GM12878 (cell line): ENCODE results near the gene CHD1L. TPM values are rescaled to one million over a fixed set of nuclear protein-coding genes. Genes with fewer than 3 reads are reported as not detected.

Source experiments
- ASH2L ChIP-seq: fragments of 300-600, 200-600 bp; sonication (generic); IDR thresholded peaks from 2 replicates; pipeline ENCODE4 v1.6.1; 2017; ENCODE audit warnings: low read depth, mild to moderate bottlenecking, borderline replicate concordance
- BRCA1 ChIP-seq: IDR thresholded peaks from 2 replicates; pipeline ENCODE4 v1.6.1; 2011; ENCODE audit warnings: low read depth, low read length, improper control_type of control experiment
- KAT2A ChIP-seq: conservative IDR thresholded peaks from 2 replicates; pipeline ENCODE4 v1.6.1; 2011; ENCODE audit warnings: low read depth, low read length; ENCODE audit not compliant: control insufficient read depth
- MEF2A ChIP-seq: IDR thresholded peaks from 2 replicates; pipeline ENCODE4 v1.6.1; 2011; ENCODE audit warnings: low read depth, mild to moderate bottlenecking, low read length, moderate library complexity; ENCODE audit not compliant: insufficient read depth
- MEF2B ChIP-seq: fragments of 450-650 bp; IDR thresholded peaks from 2 replicates; pipeline ENCODE4 v1.6.1; 2018; ENCODE audit warnings: mild to moderate bottlenecking, moderate library complexity; ENCODE audit not compliant: partially characterized antibody, poor library complexity, severe bottlenecking
- SMAD5 ChIP-seq: IDR thresholded peaks from 2 replicates; pipeline ENCODE4 v1.6.1; 2016; ENCODE audit warnings: antibody characterized with exemption, low read depth
- ZBED1 ChIP-seq: IDR thresholded peaks from 2 replicates; pipeline ENCODE4 v1.6.1; 2016; ENCODE audit warnings: borderline replicate concordance
- polyA plus RNA-seq, 11 experiments: library from polyadenylated mRNA; depleted of rRNA in 4 of 11; unstranded in 6 of 11; stranded (reverse) in 5 of 11; fragments of >200 nt; fragmentation: Nextera tagmentation in 4 of 11; fragmentation: Illumina TruSeq in 1 of 11; extraction: Ambion mirVana in 4 of 11; extraction: Trizol in 1 of 11; gene quantifications; 1 replicate in 1 of 11; 2 replicates in 10 of 11; pipeline versions ENCODE4 v1.2.1 to v1.2.3, GENCODE V29; 2011 to 2016; ENCODE audit warnings: inconsistent platforms in 2 of 11, missing spikeins in 2 of 11, low read depth in 1 of 11
- total RNA-seq, 4 experiments: library from RNA; depleted of rRNA in 3 of 4; stranded (reverse); fragments of >200 nt in 3 of 4; fragmentation: Illumina TruSeq in 1 of 4; extraction: Trizol in 1 of 4; gene quantifications; 2 replicates each; pipeline versions ENCODE4 v1.2.1 to v1.2.3, GENCODE V29; 2013 to 2021
- TF ChIP-seq, protein P1 (sequence below): fragments of 450-650 bp; IDR thresholded peaks from 2 replicates; pipeline ENCODE4 v1.6.1; 2017; ENCODE audit warnings: mild to moderate bottlenecking, low read depth, inconsistent platforms; ENCODE audit not compliant: poor library complexity, severe bottlenecking
- TF ChIP-seq, protein P2 (sequence below): fragments of 450-650 bp; IDR thresholded peaks from 2 replicates; pipeline ENCODE4 v1.6.1; 2017; ENCODE audit warnings: mild to moderate bottlenecking, moderate library complexity
- TF ChIP-seq, protein P3 (sequence below): IDR thresholded peaks from 2 replicates; pipeline ENCODE4 v1.6.1; 2011; ENCODE audit warnings: borderline replicate concordance, low read depth, mild to moderate bottlenecking, moderate library complexity, low read length; ENCODE audit not compliant: insufficient read depth, poor library complexity, severe bottlenecking
- TF ChIP-seq, protein P4 (sequence below): fragments of 450-650 bp; formaldehyde crosslinking; IDR thresholded peaks from 2 replicates; pipeline ENCODE4 v1.4.0; 2022; ENCODE audit warnings: mild to moderate bottlenecking, moderate library complexity
- TF ChIP-seq, protein P5 (sequence below): fragments of 450-650 bp; IDR thresholded peaks from 2 replicates; pipeline ENCODE4 v1.6.1; 2017; ENCODE audit warnings: low read depth, mild to moderate bottlenecking, moderate library complexity
- TF ChIP-seq, protein P6 (sequence below): IDR thresholded peaks from 2 replicates; pipeline ENCODE4 v1.6.1; 2012; ENCODE audit warnings: low read length, inconsistent platforms

The CHD1L gene
- total and polyA plus RNA-seq, 10 of the 15 experiments (the other 5 are each of a cell fraction or from before 2014, with no cell fraction given), result 21.2 to 54.2 (median 44.5) TPM

DNA sequence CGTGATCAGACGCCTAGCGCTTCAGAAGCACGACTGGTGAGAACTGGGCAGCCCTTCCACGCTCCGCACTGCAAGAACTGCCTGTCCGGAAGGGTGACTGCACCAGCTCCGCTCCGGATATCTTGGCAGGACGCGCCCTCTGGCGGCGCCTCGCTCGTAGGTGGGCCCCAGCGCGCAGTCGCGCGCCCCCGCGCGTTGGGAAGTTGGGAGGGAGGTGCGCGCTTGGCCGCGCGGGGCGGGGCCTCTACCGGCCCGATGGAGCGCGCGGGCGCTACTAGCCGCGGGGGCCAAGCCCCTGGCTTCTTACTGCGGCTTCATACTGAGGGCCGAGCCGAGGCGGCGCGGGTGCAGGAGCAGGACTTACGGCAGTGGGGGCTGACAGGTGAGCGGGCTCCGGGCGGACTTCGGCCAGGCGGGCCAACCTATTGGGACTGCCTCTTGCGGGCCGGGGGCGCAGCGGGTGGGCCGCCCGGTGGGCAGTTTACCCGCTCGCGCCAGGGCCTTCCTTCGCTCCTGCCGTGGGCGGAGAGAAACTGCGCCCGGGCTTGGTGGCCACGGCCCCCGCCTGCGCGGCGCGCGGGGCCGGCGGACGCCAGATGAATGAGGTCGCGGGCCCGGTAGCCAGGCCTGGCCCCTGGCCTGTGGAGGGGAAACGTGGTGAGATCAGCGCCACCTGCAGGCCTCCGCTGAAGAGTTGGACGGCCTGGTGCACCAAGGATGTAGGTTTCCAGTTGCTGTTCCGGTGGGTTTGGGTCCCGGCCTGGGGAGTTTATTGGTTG, at the start of gene CHD1L (continued):
- TF ChIP-seq, protein P1, sequence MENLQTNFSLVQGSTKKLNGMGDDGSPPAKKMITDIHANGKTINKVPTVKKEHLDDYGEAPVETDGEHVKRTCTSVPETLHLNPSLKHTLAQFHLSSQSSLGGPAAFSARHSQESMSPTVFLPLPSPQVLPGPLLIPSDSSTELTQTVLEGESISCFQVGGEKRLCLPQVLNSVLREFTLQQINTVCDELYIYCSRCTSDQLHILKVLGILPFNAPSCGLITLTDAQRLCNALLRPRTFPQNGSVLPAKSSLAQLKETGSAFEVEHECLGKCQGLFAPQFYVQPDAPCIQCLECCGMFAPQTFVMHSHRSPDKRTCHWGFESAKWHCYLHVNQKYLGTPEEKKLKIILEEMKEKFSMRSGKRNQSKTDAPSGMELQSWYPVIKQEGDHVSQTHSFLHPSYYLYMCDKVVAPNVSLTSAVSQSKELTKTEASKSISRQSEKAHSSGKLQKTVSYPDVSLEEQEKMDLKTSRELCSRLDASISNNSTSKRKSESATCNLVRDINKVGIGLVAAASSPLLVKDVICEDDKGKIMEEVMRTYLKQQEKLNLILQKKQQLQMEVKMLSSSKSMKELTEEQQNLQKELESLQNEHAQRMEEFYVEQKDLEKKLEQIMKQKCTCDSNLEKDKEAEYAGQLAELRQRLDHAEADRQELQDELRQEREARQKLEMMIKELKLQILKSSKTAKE, result no peak
- TF ChIP-seq, protein P2, sequence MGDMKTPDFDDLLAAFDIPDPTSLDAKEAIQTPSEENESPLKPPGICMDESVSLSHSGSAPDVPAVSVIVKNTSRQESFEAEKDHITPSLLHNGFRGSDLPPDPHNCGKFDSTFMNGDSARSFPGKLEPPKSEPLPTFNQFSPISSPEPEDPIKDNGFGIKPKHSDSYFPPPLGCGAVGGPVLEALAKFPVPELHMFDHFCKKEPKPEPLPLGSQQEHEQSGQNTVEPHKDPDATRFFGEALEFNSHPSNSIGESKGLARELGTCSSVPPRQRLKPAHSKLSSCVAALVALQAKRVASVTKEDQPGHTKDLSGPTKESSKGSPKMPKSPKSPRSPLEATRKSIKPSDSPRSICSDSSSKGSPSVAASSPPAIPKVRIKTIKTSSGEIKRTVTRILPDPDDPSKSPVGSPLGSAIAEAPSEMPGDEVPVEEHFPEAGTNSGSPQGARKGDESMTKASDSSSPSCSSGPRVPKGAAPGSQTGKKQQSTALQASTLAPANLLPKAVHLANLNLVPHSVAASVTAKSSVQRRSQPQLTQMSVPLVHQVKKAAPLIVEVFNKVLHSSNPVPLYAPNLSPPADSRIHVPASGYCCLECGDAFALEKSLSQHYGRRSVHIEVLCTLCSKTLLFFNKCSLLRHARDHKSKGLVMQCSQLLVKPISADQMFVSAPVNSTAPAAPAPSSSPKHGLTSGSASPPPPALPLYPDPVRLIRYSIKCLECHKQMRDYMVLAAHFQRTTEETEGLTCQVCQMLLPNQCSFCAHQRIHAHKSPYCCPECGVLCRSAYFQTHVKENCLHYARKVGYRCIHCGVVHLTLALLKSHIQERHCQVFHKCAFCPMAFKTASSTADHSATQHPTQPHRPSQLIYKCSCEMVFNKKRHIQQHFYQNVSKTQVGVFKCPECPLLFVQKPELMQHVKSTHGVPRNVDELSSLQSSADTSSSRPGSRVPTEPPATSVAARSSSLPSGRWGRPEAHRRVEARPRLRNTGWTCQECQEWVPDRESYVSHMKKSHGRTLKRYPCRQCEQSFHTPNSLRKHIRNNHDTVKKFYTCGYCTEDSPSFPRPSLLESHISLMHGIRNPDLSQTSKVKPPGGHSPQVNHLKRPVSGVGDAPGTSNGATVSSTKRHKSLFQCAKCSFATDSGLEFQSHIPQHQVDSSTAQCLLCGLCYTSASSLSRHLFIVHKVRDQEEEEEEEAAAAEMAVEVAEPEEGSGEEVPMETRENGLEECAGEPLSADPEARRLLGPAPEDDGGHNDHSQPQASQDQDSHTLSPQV, result peak; percentile 53; the same call in 1 of the 2 replicates
- no peak for TF ChIP-seq SMAD5
- TF ChIP-seq, protein P3, sequence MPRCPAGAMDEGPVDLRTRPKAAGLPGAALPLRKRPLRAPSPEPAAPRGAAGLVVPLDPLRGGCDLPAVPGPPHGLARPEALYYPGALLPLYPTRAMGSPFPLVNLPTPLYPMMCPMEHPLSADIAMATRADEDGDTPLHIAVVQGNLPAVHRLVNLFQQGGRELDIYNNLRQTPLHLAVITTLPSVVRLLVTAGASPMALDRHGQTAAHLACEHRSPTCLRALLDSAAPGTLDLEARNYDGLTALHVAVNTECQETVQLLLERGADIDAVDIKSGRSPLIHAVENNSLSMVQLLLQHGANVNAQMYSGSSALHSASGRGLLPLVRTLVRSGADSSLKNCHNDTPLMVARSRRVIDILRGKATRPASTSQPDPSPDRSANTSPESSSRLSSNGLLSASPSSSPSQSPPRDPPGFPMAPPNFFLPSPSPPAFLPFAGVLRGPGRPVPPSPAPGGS, result no peak
- no peak for TF ChIP-seq MEF2A
- TF ChIP-seq KAT2A, result no peak
- TF ChIP-seq, protein P4, sequence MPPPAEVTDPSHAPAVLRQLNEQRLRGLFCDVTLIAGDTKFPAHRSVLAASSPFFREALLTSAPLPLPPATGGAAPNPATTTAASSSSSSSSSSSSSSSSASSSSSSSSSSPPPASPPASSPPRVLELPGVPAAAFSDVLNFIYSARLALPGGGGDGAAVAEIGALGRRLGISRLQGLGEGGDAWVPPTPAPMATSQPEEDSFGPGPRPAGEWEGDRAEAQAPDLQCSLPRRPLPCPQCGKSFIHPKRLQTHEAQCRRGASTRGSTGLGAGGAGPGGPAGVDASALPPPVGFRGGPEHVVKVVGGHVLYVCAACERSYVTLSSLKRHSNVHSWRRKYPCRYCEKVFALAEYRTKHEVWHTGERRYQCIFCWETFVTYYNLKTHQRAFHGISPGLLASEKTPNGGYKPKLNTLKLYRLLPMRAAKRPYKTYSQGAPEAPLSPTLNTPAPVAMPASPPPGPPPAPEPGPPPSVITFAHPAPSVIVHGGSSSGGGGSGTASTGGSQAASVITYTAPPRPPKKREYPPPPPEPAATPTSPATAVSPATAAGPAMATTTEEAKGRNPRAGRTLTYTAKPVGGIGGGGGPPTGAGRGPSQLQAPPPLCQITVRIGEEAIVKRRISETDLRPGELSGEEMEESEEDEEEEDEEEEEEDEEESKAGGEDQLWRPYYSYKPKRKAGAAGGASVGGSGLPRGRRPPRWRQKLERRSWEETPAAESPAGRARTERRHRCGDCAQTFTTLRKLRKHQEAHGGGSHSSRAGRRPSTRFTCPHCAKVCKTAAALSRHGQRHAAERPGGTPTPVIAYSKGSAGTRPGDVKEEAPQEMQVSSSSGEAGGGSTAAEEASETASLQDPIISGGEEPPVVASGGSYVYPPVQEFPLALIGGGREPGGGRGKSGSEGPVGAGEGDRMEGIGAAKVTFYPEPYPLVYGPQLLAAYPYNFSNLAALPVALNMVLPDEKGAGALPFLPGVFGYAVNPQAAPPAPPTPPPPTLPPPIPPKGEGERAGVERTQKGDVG, result no peak
- TF ChIP-seq, protein P5, sequence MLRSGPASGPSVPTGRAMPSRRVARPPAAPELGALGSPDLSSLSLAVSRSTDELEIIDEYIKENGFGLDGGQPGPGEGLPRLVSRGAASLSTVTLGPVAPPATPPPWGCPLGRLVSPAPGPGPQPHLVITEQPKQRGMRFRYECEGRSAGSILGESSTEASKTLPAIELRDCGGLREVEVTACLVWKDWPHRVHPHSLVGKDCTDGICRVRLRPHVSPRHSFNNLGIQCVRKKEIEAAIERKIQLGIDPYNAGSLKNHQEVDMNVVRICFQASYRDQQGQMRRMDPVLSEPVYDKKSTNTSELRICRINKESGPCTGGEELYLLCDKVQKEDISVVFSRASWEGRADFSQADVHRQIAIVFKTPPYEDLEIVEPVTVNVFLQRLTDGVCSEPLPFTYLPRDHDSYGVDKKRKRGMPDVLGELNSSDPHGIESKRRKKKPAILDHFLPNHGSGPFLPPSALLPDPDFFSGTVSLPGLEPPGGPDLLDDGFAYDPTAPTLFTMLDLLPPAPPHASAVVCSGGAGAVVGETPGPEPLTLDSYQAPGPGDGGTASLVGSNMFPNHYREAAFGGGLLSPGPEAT, result no peak
- peak; percentile 34; the same call in 1 of the 2 replicates for TF ChIP-seq ZBED1
- TF ChIP-seq BRCA1, result 0 out of 2 replicates have a peak, but pooled peaks have one; percentile 33
- TF ChIP-seq, protein P6, sequence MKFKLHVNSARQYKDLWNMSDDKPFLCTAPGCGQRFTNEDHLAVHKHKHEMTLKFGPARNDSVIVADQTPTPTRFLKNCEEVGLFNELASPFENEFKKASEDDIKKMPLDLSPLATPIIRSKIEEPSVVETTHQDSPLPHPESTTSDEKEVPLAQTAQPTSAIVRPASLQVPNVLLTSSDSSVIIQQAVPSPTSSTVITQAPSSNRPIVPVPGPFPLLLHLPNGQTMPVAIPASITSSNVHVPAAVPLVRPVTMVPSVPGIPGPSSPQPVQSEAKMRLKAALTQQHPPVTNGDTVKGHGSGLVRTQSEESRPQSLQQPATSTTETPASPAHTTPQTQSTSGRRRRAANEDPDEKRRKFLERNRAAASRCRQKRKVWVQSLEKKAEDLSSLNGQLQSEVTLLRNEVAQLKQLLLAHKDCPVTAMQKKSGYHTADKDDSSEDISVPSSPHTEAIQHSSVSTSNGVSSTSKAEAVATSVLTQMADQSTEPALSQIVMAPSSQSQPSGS, result no peak
- TF ChIP-seq MEF2B, result peak; percentile 43
- TF ChIP-seq ASH2L, result no peak; the same call in 1 of the 2 replicates
